Endometrium (tissue), 2 donors: ENCODE measurements around the gene HIPK2.

Experiments used
- FAIRE-seq: peaks from 2 replicates; lab custom pipeline; 2012; peaks lifted over from hg19 to GRCh38; lab: Jason Lieb, UNC
- donor health status: control.
- donor health status: control.

HIPK2 gene

DNA sequence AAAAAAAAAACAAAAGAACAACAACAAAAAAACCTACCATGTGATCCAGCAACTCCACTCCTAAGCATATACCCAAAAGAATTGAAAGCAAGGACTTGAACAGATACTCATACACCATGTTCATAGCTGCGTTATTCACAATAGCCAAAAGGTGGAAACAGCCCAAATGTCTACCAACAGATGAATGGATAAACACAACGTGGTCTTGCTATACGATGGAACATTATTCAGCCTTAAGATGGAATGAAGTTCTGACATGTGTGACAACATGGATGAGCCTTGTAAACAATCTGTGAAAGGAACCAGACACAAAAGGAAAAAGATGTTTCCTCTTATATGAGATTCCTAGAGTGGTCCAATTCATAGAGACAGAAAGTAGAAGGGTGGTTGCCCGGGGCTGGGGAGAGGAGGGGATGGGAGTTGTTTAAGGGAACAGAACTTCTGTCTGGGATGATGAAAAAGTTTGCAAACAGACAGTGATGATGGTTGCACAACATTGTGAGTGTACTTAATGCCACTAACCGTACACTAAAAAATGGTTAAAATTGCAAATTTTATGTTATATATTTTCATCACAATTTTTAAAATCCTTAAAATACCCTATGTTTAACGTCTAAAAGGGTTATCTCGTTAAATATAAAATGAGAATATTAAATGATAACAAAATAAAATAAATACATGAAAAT is 242.7 kb downstream of the HIPK2 start:
- no peak for FAIRE-seq

DNA sequence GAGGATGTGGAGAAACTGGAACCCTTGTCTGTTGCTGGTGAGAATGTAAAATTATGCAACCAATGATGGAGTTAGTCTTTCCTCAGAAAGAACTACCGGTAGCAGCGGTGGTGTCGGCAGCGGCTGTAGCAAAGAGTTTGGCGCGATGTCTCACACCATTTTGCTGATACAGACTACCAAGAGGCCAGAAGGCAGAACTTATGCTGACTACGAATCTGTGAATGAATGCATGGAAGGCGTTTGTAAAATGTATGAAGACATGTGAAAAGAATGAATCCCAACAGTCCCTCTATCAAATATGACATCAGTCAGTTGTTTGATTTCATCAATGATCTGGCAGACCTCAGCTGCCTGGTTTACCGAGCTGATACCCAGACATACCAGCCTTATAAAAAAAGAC is 243.7 kb downstream of the HIPK2 start:
- no peak for FAIRE-seq

DNA sequence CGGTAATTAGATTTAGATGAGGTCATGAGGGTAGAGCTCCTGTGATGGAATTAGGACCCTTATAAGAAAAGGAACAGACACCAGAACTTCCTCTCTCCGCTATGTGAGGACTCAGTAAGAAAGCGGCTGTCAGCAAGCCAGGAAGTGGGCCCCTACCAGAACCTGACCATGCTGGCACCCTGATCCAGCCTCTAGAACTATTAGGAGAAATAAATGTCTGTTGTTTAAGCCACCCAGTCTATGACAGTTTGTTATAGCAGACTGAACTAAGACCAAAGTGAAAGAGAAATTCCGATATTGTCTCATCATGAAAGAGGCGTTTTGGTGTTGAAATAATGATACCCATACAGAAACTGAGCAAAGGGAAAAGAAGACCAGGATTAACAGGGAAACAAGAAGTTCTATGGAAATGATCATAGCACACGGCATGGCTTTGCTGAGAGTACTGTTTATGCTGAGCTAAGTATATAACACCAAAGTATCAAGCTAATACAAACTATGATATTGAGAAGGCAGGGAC is 245.1 kb downstream of the HIPK2 start:
- FAIRE-seq = no peak

DNA sequence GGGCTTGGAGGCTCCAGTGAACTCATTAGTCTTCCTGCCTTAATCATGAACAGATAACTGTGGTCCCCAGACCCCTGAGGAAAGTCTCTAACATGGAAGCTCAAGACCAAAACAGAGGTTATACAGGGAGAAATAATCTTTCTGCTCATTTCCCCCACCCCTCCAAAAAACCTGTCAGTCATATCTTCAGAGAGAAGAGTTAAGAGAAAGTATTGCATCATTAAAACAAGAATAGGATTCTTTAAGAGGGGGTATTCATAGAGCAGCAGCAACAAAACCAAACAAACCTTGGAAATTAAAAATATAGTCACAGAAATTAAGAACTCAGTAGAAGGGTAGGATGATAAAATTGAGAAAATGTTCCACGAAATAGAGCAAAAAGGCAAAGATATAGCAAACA is 246.7 kb downstream of the HIPK2 start:
- no peak for FAIRE-seq

DNA sequence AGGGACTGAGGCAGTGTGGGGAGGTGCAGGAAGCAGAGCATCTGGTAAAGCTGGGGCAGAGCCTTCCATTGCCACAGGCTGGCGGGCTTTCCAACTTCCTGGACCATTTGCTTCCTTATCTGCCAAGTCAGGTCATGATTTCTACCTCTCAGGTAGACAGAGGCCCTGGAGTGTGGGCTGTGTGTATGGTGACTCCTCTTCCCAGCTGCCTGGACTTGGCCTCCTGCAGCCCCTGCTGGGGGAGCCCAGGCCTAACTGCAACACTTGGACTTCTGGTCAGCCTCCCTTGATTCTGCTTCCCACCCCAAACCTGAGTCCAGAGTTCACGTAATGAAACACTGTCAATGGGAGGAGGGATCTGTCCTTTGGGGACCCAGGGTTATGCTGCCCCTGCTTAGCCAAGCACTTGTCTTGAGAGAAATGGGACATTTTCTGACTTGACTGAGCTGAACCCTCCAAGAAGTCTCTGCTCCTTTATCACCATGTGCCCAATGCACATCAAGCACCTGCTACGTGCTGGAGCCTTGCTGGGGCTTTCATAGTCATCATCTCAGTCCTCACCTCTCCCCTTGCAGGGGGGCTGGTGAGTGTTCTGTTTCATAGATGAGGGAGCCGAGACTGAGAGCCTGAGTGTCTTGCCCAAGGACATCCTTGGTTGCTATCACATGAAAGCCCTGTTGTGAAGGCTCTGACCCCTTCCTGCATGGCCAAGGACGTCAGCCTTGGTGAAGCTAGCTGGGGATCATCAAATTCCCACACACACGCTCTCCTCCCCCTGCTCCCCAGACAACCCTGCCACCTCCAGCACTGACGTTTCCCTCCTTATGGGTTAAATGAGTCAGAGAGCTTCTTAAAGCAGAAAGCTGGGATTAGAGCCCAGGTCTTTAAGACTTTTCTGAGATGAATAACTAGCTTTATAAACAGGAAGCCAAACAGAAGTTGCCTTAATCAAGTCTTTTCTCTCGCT is 250.9 kb downstream of the HIPK2 start:
- no peak for FAIRE-seq

DNA sequence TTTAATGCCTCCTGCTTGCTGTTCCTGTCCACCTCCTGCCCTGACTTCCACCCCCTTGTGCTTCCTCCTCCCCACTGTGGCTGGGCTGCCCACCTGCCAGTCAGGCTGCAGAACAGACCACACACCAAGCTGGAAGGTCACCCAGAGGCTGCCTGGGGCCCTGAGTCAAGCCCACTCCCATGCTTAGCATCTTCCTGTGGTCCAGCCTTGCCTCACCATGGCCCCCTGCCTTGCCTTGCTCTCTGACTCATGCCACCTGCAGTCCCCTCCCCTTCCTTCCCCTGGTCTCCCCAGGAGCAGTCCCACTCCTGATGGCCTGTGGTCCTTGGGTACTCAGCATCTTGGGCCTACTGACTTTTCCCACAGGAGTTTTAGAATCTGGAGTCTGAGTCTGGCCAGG is 252.0 kb downstream of the HIPK2 start:
- no peak for FAIRE-seq

DNA sequence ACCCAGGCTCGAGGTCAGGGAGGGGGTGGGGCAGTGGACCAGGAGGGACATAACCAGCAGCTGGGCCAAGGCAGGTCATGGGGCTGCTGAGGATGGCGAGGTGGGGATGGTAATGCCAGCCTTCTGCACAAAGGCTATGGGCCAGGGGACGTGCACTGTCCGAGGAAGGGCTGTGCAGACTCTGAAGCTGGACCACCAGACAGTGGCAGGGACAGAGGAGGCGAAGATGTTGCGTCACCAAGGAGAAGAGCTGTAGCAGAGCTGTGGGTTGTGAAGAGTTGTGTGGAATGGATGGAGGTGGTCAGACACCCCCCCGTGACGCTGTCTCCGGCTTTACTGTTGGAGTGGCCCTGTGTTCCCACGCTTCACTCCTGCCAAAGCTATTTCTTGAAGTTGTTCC is 252.6 kb downstream of the HIPK2 start:
- no peak for FAIRE-seq

DNA sequence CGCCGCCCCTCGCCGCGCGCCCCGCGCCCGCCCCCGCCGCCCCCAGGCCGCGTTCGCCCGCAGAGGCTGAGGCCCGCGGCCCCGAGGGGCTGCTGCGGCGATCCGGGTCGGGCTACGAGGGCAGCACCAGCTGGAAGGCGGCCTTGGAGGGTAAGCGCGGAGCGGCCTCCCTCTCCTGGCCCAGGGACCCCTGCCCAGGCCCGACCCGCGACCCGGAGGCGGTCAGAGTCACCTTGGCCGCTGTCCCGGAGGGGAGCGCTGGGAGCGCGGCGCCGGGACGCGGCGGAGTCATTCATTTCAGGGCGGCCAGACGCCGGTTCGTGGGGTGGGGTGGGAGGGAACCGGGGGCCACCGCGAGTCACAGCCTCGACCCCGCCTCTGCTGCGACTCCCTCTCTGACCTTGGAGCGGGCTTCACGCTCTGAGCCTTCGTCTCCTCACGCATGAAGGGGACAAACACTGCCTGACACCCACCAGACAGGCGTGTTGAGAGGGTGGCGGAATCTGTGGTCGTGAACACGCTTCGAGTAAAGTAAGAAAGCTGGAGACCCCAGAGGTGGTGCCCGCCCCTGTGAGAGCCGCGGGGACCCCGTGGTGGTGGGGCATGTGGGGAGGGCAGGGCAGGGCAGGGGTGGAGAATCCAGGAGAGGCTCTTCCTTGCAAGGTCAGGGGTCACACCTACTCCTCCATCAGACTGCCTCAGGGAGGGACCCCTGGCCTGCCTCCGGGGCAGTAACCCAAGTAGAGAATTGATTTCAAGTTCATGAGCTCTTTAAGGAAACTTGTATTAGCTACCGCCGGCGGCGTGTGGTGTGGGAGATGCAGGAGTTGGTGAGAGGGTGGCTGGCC is 253.6 kb downstream of the HIPK2 start:
- FAIRE-seq = no peak

DNA sequence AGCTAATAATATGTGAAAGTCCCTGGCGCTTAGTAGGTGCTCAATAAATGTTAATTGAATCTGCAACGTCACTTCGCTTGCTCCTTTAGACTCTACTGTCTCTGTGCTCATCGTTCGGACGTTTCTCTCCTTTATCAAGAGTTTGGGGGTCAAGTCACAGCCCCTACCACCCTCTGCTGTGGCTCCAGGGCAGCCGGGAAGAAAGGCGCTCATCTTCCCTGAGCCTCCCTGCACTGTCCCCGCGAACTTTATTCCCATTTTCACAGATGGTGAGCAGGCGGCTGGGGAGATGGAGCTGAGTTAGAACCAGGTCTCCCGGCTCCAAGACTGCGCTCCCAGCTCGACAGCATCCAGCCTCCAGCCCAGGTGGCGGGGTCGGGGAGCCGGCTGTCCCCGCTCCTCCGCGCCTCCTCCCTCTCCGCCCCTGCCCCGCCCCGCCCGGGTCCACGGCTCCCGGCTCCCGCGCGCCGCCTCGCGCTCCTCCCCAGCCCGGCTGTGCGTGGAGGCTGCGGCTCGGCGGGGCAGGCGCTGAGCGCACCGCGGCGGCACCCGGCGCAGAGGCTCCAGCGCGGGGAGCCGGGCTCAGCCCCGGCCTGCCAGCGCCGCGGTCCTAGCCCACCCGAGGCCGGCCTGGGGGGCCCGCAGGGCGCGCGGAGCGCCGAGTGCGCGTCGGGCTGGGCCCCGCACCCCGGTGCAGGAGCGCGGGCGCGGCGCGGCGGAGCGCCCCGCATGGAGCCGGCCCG is 254.4 kb downstream of the HIPK2 start, which contains the start of gene CLEC2L:
Gene CLEC2L, plus strand, starts transcription at position 487 of the 743 bp plus-strand sequence. Its CDS starts 243 bp downstream, at position 730.
- FAIRE-seq = no peak

DNA sequence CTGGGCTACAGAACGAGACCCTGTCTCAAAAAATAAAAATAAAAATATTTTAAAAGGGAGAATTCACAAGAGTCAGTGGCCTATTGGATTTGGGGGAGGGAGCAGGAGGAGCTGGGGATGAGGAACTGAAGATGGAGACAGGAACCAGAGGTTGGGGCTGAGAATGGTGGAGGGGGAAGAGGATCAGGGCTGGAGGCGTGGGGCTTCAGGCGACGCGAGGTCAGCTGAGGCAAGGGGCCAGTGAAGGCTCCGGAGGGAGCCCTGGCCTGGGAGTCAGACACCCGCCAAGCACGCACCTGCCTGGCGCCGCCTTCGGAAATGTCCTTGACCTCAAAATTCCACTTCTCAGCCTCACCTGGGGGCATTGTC is 255.0 kb downstream of the HIPK2 start:
- no peak for FAIRE-seq

DNA sequence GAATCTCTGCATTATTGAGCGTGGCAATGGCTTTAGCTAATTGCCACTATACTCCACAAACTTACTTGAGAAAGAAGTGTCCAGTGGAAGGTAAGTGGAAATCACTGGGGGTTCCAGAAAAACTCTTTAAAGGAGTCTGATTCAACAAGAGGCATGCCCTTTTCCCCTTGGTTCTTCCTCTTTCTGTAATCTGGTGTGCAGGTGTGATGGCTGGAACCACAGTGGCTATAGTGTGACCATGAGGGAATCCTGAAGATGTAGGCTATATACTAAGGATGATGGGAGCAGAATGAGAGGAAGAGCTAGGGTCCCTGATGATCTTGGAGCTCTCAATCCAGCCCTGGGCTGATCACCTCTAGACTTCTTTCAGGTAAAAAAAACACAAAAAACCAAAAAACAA is 256.4 kb downstream of the HIPK2 start:
- FAIRE-seq = no peak

DNA sequence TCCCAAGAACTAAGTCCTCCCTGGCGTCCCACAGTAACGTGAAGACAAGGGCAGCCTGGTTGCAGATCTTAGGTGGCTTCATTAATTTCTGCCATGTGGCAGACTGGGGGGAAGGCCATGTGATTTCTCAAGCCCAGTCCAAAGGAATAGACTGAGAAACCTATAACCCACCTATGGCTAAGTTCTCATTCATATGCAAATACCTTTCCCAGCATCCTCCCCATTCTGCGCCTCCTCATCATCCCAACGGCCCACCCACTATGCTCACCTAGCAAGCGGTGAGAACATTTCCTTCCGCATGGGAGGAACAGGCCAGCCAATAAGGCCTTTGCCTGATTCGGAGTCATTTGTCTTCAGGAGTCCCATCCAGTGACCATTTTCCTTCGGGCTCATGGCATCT is 262.5 kb downstream of the HIPK2 start:
- no peak for FAIRE-seq
